GM21619 (cell line): ENCODE results near the gene ADGRG1.
"Not testable (repeated sequence)": the region's sequence is repeated elsewhere in the genome, so short reads cannot be mapped to it uniquely, and the experiment has no call there.

Experiments used
- ATAC-seq: cut with Tn5 transposase; IDR thresholded peaks from one replicate; pipeline ENCODE4 v1.9.1; 2021; ENCODE audit not compliant: unreplicated experiment

Gene ADGRG1

GRCh38 chr16:57628008-57628781 lies at the start of gene ADGRG1:
TSS of gene ADGRG1 (plus strand) at chr16:57628630. CDS start at chr16:57650288, 21,658 bp downstream.
- no peak for ATAC-seq

DNA sequence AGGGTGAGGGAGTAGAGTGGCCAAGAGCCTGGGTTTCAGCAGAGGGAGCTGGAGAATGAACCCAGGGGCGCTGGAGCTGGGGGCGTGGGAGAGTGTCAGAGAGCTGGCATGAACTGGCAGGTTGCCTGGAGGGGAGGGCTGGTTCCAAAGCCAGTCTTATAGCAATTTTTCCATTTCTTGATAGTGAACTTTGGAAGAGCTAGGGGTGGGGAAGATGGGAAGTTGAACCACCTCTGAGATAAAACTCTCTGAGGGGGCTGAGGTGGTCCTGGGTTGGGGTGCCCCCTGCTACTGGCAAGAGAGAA lies 49.1 kb upstream of the ADGRG1 start:
- no peak for ATAC-seq

- no peak for ATAC-seq
These were observed 43.3 kb upstream of the ADGRG1 start for GRCh38 chr16:57585051-57585687.

- no peak for ATAC-seq
These were observed 39.6 kb upstream of the ADGRG1 start for GRCh38 chr16:57588831-57589230.

- ATAC-seq, result no peak
These were observed 39.1 kb upstream of the ADGRG1 start for GRCh38 chr16:57589374-57589773.

GRCh38 chr16:57590654-57591085 lies 37.8 kb upstream of the ADGRG1 start:
- no peak for ATAC-seq

GRCh38 chr16:57591086-57591869 lies 37.2 kb upstream of the ADGRG1 start:
- peak; percentile 79 for ATAC-seq

- ATAC-seq, result no peak
These were observed 36.5 kb upstream of the ADGRG1 start for GRCh38 chr16:57591870-57592485.

DNA sequence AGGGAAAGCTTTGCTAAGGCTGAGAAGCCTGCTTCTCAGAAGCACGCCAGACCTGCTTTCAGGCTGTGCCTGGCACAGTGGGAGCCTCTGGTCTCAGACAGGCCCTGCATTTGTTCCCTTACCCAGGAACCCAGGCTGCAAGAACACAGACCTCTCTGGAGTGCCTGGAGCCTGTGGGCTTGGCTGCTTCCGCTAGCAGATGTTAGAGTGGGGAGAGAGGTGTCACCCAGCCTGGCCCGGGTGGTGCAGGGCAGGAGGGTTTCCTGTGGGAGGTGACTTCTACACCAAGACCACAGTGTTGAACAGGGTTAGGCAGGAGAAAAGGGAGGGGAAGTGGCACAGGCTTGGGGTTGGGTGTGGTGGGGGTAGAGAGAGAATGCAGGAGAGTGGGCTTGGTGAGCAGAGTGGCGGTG lies 35.8 kb upstream of the ADGRG1 start:
- peak; percentile 50 for ATAC-seq

- ATAC-seq, result no peak
These were observed 35.4 kb upstream of the ADGRG1 start for GRCh38 chr16:57593021-57593420.

DNA sequence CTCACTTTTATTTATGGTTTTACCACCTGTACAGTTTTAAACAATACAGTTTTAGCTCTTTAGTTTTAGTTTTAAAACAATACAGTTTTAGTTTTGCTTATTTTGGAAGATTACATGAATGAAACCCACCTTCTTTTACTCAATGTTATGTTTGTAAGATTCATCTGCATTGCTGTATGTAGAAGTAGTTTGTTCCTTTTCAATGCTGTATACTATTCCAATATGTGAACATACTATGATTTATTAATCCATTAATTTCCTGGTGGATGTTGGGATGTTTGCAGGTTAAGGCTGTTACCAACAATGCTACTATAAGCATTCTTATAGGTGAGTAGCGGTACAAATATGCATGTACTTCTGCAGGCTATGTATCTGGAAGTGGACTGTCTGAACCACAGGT lies 34.4 kb upstream of the ADGRG1 start:
- ATAC-seq, result no peak

- no peak for ATAC-seq
These were observed 33.8 kb upstream of the ADGRG1 start for GRCh38 chr16:57594531-57595031.

DNA sequence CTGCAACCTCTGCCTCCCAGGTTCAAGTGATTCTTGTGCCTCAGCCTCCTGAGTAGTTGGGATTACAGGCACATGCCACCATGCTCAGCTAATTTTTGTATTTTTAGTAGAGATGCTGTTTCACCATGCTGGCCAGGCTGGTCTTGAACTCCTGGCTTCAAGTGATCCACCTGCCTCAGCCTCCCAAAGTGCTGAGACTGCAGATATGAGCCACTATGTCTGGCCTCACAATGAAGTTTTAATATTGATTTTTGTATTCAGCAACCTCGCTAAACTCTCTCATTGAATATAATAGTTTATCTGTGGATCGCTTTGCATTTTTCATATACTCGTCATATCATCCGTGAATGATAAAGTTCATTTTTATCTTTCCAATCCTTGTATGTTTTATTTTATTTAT lies 32.2 kb upstream of the ADGRG1 start:
- not testable (repeated sequence) for ATAC-seq

GRCh38 chr16:57598437-57598836 lies 30.0 kb upstream of the ADGRG1 start:
- no peak for ATAC-seq

- ATAC-seq, result no peak
These were observed 28.2 kb upstream of the ADGRG1 start for GRCh38 chr16:57600048-57600835.

GRCh38 chr16:57600952-57601580 lies 27.4 kb upstream of the ADGRG1 start:
- no peak for ATAC-seq

GRCh38 chr16:57601801-57602478 lies 26.5 kb upstream of the ADGRG1 start:
- peak; percentile 79 for ATAC-seq

DNA sequence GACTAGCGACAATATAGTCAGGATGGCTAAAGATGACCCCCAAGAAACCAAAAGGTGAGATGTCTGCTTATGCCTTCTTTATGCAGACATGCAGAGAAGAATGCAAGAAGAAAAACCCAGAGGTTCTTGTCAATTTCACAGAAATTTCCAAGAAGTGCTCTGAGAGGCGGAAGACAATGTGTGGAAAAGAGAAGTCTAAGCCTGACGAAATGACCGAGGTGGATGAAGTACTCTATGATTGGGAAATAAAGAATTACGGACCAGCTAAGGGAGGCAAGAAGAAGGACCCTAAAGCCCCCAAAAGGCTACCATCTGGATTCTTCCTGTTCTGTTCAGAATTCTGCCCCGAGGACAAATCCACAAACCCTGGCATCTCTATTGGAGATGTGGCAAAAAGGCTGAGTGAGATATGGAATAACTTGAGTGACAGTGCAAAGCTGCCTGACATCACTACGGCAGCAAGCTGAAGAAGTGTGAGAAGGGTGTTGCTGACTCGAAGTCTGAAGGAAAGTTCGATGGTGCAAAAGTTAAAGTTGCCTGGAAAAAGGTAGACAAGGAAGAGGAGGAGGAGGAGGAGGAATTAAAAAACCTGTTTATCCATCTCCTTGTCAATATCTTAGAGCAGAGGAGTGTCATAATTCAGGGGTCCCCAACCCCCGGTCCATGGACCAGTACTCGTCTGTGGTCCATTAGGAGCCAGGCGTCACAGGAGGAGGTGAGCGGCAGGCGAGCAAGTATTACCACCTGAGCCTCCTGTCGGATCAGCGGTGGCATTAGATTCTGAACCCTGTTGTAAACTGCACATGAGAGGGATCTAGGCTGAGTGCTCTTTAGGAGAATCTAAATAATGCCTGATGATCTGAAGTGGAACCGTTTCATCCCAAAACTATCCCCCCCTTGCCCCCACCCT lies 25.1 kb upstream of the ADGRG1 start:
- ATAC-seq, result no peak
